ENCODE results near the gene CNKSR2.

- TF ChIP-seq POLR2AphosphoS5 (IDR thresholded peaks at IDR 0.05; ENCODE audit: low read depth) (no peak), CTCF (conservative IDR thresholded peaks at IDR 0.05; ENCODE audit: low read depth in 2 of 2) (no peak), REST (IDR thresholded peaks at IDR 0.05; ENCODE audit: unreplicated experiment) (no peak), CREB1 (CRISPR knock-in tag; IDR thresholded peaks at IDR 0.05; ENCODE audit: low read depth) (no peak)
- TF ChIP-seq, protein P1, sequence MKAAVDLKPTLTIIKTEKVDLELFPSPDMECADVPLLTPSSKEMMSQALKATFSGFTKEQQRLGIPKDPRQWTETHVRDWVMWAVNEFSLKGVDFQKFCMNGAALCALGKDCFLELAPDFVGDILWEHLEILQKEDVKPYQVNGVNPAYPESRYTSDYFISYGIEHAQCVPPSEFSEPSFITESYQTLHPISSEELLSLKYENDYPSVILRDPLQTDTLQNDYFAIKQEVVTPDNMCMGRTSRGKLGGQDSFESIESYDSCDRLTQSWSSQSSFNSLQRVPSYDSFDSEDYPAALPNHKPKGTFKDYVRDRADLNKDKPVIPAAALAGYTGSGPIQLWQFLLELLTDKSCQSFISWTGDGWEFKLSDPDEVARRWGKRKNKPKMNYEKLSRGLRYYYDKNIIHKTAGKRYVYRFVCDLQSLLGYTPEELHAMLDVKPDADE (IDR thresholded peaks at IDR 0.05), result no peak
Observed at GRCh38 chrX:21657318-21658151, 283.3 kb downstream of the CNKSR2 start.
